GM18502 (cell line): ENCODE results near the gene PNPT1.

Experiments used
- ATAC-seq: cut with Tn5 transposase; IDR thresholded peaks from one replicate; pipeline ENCODE4 v1.9.1; 2021; ENCODE audit warnings: mild to moderate bottlenecking; ENCODE audit not compliant: unreplicated experiment, poor library complexity

Gene PNPT1

DNA sequence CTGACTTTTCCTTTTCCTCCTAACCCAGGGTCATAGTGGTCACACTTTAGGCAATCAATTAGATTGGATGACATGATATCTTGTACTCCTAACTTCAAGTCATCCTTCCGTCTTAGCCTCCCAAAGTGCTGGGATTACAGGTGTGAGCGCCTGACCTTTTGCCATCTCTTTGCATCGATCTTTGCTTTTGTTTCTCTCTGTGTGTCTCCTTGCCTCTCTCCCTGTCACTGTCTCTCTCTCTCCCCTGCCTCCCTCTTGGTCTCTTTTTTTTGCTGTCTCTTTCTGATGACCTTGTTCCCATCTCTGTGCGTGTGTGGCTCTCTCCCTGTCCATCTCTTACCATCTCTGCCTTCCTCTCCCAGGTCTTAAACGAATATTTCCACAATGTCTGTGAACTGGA, 904 bp downstream of the PNPT1 start:
- peak; percentile 2 for ATAC-seq

DNA sequence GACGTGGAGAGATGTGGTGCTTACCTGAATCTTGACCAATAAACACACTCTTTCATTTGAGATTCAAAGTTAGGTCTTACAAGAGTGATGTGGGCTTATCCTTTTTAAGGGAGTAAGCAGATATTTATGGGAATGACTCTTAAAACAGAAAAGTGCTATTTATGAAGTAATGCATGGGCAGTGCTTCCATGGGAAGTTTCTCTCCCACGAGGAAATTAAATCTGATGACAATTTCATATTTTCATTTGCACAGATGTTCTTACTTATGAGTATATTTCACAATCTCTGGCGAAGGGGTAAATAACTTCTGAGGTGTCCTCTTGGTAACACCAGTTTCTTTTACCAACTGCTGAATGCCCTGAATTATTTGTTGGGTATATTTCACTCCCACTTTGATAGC, 21.0 kb downstream of the PNPT1 start:
- ATAC-seq = no peak

DNA sequence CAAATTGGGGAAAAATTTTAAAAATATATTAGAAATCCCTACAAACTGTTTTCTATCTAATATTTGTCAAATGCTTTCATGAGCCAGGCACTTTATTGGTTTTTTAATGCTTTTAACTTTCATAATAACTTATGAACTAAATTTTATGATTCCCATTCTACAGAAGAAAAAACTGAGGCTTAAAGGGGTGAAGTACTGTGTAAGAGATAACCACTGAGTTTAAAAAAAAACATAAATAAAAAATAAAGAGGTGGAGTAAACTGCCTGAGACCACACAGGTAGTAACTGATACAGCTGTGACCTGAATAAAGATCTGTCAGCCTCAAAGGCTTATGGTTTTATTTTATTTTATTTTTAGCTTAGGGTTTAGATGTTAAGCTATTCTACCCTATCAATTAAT, 24.7 kb downstream of the PNPT1 start:
- no peak for ATAC-seq

DNA sequence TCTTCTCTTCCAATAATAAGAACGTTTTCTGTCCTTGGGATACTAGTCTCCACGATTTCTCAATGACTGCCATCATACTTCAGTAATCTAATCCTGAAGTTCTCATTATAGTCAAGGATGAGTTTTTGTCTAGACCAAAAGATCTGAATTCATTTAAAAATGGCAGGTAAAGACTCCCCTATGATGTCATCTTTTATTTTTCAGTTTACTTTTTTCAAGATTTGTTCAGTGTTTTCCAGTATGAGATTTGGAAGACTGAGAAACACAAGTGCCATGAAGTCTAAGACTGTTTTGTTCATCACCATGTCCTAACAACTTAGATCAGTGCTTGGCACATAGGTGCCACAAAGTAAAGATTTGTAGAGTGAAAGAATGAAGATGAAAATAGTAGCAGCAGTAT, 40.4 kb downstream of the PNPT1 start:
- ATAC-seq = no peak

DNA sequence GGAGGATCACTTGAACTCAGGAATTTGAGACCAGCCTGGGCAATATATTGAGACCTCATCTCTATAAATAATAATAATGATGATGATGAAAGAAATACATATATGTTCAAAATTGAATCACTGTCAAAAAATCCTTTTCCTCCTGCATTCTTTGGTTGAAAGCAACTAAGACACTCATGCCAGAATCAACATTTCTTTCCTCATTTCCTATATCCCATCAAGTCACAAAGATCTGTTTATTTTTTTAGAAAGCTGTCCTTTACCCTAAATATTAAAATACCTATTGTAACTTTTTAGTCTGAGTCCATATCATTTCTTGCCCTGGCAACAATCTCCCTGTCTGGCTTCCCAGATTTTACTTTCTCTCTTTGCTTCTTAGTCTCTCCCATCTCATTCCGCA, 44.4 kb downstream of the PNPT1 start:
- no peak for ATAC-seq

DNA sequence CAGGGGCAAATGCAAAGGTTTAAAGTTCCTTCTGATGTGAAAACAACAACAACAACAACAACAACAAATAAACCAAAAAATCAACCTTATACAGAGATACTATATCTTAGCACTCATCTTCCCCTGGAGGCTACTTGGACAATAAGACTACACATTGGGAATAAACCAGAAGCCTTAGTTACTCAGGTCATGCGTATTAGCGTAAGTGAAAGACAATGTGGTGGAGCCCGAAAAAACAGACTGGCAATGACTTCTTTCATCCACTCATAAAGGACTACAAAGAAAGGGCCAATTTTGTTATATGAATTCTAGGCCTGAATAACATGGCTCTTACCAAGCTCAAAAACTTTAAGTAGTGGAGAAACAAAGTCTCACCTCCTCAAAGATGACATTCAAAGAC, 56.8 kb downstream of the PNPT1 start:
- no peak for ATAC-seq

DNA sequence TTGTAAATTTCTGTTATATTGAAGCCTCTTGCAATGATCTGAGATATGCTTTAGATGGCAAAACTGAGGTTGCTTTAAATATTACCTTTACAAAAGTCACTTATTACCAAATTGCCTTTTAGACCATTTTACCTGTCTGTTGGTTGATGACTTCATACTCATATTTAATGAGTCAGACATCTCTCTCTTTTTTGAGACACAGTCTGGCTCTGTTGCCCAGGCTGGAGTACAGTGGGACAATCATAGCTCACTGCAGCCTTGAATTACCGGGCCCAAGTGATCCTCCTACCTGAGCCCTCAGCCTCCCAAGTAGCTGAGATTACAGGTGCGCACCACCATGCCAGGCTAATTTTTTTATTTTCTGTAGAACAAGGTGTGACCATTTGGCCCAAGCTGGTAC, 64.7 kb downstream of the PNPT1 start:
- ATAC-seq = no peak

DNA sequence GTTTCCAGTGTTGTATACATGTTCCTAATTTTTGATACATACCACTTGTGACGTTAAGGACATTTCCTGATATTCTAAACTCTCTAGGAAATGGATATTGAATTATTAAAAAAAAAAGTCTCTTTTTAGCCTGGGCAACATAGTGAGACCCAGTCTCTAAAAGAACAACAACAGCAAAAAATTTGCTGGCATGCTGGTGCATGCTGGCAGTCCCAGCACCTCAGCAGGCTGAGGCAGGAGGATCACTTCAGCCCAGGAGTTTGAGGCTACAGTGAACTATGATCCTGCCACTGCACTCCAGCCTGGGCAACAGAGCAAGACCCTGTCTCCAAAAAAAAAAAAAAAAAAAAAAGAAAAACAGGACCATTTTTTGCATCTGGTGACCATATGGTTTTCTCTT, 65.7 kb downstream of the PNPT1 start:
- no peak for ATAC-seq

DNA sequence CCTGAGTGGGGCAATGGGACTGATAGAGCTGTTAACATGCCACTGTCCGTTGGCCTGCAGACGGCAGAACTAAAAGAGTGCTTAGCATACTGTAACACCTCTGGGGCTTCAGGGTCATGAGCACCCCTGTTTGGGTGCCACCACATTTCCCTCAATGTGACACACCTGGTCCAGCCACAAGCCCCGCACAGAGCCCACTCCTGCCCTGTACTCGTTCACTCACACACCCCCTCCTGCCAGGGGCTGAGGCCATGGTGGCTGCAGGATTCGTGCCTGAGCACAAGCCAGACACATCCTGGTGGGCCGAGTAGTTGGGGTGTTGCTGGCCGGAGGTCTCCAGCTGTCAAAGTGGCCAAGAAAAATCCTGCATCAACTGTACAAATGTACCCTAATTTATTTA, 71.8 kb downstream of the PNPT1 start:
- ATAC-seq = no peak

DNA sequence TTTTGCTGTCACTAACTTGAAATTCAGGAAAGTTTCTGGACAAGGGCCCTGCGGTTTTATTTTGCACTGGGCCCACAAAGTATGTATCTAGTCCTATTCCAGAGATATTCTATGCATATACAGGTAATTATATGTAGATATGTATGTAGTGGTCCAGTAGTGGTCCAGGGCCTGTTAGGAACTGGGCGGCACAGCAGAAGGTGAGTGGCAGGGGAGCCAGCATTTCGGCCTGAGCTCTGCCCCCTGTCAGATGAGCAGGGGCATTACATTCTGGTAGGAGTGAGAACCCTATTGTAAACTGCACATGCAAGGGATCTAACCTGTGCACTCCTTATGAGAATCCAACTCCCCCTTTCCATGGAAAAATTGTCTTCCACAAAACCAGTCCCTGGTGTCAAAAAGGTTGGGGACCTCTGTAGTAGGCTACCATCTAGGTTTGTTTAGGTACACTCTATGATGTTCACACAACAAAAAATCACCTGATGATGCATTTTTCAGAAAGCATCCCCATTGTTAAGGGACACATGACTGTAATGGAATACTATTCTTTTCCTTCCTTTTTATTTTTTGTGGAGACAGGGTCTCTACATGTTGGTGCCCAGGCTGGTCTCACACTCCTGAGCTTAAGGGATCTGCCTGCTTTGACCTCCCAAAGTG, 73.4 kb downstream of the PNPT1 start:
- ATAC-seq = peak; percentile 27

DNA sequence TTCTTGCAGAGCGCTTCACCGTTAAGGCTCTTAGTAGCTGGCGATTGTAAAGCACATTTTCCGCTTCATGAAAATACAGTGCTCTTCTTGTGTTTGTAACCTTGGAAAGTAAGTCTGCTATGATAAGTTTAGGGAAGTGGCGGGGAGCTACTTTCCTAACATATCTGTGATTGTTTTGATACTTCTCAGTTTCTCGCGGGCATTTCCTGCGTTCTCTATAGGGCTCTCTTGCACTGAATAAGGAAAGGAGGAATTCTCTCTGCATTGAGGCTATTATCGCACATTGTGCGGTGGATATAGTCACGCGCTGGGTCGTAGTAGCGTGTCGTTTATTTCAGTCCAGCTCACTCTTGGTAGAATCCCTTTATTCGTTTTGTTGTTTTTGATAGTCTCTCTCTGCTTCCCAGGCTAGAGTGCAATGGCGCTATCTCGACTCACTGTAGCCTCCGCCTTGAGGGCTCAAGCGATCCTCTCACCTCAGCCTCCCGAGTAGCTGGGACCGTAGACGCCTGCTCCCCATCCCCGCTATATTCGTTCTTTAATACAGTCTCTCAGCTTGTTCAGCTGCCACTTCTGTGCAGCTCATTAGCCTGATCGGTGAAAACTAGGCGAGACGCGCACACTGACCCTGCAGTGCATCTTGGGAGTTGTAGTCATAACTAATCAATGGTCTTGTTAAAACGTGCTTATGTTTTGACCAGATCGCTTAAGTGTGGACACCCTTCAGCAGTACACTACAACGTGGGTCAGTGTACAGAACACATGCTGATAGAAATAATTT, 75.2 kb downstream of the PNPT1 start:
- peak; percentile 44 for ATAC-seq

DNA sequence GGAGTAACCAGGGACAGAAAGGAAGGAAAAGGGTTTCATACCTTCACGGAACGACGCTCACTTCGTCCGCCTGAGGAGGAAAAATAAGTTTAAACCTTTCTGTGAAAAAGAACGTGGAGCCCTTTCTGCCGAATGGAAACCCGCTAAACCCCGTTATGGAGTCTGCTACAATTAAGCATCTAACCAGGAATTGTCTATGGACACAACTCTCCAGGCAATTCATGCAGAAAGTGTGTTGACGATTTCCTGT, 75.7 kb downstream of the PNPT1 start:
- no peak for ATAC-seq

DNA sequence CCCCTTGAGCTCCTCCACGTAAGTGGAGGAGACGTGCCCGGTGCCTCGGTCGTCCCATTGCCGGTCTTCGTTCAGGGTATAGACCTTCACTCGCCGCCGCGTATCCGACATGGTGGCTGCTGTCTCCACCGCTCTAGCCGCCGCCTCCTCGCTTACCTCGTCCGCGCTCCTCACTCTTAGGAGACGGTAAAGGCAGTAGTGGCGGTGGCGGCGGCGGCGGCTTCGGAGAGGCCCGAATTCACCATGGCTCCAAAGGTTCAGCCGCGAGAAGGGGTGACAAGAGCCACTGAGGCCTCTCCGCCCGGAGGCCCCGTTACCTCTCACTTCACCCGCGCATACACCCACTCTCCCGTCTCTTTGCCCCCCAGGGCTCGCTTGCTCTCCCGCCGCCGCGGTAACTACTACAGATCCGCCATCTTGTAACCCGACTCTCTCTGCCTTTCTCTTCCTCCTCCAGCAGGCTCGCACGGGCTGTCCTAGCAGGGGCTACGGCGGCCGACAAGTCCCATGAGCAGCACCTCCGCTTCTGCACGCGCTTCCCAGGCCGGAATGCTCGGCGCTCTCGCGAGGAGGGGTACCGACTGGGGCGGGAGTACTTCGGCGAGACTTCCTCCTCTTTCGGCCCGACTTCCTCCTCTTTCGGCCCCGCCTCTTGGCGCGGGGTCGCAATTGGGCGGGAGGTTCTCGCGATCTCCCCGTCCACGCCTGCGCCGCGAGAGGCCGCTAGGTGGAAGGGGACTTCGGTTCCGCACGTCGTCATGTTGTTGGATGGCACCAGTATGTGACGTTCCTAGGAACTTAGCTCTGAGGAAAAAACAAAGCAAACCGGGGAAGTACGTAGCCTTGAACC, 76.2 kb downstream of the PNPT1 start, which contains the start of gene PPP4R3B:
Gene PPP4R3B (minus strand): TSS at position 448 of the 850 bp plus-strand sequence. CDS start 337 bp downstream, at position 111.
- peak; percentile 82 for ATAC-seq

DNA sequence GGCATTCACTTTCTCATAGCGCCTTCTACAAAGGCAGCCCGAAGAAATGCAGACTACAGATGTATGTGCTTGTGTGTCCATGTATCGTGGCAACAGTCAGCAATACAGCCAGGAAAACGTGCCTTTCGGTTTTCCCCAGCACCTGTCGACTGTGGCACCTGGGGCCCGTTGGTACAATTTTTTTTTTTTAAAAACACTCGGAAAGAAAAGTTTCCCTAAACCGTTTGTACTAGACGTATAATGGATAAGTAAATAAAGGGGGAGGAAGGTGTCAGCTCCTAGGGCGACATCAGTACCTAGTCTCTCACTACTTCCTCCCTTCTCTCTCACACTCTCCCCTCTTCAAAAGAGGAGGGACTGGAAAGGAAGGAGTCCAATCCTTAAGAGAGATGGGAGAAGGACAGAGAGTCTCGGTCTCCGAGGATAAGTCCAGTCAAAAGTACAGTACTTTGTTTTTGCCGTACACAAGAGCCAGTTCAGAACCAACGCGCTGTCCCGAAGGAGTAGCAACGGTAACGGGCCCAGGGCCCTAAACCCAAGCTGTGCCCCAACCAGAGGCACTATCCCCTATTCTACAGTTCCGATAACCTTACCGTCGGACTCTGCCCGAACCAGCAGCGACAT, 77.0 kb downstream of the PNPT1 start:
- ATAC-seq = peak; percentile 22

DNA sequence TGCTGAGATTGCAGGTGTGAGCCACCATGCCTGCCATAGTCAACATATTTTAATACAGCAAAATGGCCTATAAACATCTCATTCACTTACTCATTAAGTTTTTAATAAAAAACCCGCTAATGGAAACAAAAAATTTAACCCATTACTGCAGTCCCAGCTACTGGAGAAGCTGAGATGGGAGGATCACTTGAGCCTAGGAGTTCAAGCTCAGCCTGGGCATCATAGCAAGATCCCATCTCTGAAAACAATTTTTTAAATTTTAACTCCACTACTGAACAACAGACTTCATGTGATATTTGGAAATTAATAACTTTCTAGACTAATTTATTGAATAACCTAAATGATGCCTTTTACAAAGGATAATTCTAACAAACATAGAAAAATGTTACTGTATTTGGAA, 81.6 kb downstream of the PNPT1 start:
- no peak for ATAC-seq

DNA sequence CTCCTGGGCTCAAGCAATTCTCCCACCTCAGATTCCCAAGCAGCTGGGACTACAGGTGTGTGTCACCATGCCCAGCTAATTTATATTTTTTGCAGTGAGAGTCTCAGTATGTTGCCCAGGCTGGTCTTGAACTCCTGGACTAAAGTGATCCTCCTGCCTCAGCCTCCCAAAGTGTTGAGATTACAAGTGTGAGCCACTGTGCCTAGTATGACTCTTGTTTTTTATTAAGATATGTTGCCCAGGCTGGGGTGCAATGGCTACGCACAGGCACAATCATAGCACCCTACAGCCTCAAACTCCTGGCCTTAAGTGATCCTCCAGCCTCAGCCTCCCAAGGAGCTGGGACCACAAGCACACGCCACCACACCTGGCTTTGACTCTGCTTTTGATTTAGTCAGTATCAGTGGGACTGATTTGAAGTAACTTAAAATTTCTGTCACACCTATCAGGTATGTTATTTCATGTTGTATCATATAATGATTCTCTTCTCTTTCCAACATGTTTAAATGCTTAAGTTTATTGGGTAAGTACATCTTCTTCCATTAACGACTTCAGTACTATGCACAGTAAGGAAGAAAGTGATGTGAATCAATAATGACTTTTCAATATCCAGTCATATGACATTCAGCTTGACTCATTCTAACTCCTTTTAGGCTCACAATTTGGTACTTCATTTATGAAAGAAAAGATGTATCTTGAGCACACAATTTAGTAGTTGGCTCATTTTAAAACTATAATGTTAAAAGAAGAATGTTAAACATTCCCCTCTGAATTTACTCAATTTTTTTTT, 82.5 kb downstream of the PNPT1 start:
- ATAC-seq = no peak

DNA sequence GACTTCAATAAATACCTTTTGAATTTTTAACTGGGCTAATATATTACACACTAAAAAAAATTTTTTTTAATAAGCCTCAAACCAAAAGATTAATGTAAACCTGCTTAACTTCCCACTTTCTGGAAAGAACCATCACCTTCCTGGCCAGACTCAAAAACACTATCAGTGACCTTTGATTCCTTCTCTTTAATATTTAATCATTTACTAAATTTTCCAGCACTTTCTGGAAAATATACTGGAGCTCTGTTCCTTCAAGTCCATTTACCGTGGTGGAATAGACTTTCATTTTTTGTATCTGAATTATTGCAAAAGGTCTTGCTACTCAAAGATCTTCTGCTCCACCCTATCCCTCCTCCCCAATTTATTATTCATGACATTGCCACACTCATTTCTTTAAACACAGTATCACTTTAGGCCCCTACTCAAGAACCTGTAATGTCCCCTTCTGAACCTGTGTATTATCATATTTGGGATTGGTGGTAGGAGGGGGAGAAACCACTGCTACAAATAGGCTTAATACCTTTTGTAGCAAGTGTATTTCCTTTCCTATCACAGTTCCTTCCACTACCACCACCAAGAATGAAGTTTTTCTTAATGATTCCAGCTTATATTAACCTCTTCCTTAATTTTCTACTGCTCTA, 83.6 kb downstream of the PNPT1 start:
- no peak for ATAC-seq

DNA sequence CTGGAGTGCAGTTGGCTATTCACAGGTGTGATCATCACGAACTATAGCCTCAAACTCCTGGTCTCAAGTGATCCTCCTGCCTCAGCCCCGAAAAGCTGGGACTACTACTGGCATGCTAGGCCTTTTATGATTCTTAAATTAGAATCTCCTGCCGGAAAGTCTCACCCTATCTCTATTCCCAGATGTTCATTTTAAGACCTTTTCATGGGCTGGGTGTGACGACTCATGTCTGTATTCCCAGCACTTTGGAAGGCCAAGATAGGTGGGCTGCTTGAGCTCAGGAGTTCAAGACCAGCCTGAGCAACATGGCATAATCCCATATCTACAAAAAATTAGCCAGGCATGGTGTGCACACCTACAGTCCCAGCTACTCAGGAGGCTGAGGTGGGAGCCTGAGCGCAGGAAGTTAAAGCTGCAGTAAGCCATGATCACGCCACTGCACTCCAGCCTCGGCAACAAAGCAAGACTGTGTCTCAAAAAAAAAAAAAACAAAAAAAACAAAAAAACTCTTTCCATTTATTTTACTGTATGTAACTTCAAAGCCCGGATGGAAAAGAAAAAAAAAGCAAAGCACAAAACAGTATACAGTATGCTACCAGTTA, 84.3 kb downstream of the PNPT1 start:
- ATAC-seq = no peak

DNA sequence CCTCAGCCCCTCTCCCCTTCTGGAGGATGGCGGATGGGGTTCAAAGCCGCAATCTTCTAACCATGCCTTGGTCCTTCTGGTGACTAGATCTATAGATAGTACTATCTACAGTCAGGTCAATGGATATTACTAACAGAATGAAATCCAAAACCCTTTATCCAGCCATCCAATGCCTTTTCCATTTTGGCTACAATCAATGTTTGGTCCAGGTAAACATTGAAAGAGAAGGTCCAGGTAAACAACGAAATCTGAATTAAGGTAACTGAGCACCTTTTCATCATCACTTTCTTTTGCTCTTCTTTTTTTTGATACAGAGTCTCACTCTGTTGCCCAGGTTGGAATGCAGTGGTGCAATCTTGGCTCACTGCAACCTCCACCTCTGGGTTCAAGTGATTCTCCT, 85.9 kb downstream of the PNPT1 start:
- ATAC-seq = no peak
